Body of pancreas (tissue), 4 donors: ENCODE results near the gene SLC9A1.

ENCODE experiments used
- CTCF ChIP-seq, 7 experiments: fragments of 450-650 bp in 4 of 7; fragments of 200-600 bp in 3 of 7; sonication (generic) in 3 of 7; IDR thresholded peaks; one replicate each; pipeline ENCODE4 v1.5.1; 2016 to 2019; ENCODE audit warnings: antibody characterized with exemption in 7 of 7
- POLR2A ChIP-seq, 3 donors: fragments of 450-650 bp; IDR thresholded peaks; one replicate each; pipeline ENCODE4 v1.6.1; 2016; ENCODE audit warnings: antibody characterized with exemption in 3 of 3, mild to moderate bottlenecking in 2 of 3

GRCh38 chr1:27122652-27123051, 32.3 kb downstream of the SLC9A1 start:
- no peak for TF ChIP-seq CTCF (IDR thresholded peaks at IDR 0.05)
- no peak for TF ChIP-seq POLR2A (IDR thresholded peaks at IDR 0.05)
